Measurements from ENCODE around the gene DELE1. TPM values are rescaled to one million over a fixed set of nuclear protein-coding genes. Genes with fewer than 3 reads are reported as not detected.

Gene DELE1, protein sequence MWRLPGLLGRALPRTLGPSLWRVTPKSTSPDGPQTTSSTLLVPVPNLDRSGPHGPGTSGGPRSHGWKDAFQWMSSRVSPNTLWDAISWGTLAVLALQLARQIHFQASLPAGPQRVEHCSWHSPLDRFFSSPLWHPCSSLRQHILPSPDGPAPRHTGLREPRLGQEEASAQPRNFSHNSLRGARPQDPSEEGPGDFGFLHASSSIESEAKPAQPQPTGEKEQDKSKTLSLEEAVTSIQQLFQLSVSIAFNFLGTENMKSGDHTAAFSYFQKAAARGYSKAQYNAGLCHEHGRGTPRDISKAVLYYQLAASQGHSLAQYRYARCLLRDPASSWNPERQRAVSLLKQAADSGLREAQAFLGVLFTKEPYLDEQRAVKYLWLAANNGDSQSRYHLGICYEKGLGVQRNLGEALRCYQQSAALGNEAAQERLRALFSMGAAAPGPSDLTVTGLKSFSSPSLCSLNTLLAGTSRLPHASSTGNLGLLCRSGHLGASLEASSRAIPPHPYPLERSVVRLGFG
- total RNA-seq (10 to 100 TPM; 27.7 to 36.0 (median 33.1) TPM), polyA plus RNA-seq (10 to 100 TPM; 38.2 to 45.6 TPM)

DNA sequence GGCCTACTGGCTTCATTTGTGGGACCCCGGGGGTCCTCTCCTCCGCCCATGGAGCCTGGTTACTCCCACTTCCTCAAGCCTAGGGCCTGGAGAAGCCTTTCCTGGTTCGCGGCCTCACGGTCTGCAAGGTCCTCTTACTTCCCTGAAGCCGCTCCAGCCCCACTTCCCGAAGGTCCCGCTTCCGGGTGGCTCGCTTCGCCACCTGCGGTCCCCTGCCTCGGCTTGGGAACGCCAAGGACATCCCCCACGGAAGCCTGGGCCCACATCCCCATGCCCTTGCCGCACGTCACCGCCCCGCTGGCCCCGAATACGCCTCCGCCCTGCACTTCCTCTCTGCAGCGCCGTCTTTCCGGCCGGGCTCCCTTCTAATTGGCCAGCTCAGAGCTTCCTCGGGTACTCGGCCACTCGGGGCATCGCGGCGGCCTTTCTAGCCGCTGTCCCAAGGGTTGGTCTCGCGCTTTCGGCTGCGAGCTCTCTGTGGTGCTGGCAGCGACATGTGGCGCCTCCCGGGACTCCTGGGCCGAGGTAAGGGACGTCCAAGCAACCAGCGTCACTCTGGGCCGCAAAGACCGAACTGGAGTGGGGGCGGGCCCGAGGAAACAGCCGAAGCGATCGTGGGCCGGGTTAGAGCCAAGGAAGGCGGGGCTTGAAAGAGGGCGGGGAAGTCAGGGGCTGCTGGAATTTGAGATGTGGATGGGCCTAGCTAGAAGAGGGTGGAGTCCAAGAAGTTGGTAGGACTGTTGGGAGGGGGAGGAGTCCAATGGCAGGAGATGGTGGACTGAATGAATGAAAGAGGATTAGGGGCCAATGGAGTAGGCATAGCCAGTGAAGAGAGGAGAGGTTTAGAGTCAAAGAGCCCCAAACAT is at the start of gene DELE1:
DELE1 (plus strand) TSS at position 424 of the 866 bp plus-strand sequence; CDS start at position 495, 71 bp downstream.
- ATAC-seq = peak; percentile 97 to 99 (median 98)
- WGBS, 2 donors = 0% methylated on average over 53 of the region's 53 CpGs
- peaks cover 0 to 18% (median 4%) of the 10 kb centered on the region in 3 donors for H3K36me3 ChIP-seq
- DNase-seq = peak; percentile 92 to 98 (median 92)
- intact Hi-C loops (cut with DNase I) = no loop called here
- peak within 1 kb of the TSS; percentile 42 to 70 (median 64) for H3K4me3 ChIP-seq
- peaks cover 0 to 6% (median 5%) of the 10 kb centered on the region in 3 donors for H3K4me1 ChIP-seq
- peak within 1 kb of the TSS; percentile 88 to 98 (median 92) for H3K27ac ChIP-seq
- no peak for FAIRE-seq
- H3K27me3 ChIP-seq = no peaks in the 10 kb centered on the region
- TF ChIP-seq, protein P1, sequence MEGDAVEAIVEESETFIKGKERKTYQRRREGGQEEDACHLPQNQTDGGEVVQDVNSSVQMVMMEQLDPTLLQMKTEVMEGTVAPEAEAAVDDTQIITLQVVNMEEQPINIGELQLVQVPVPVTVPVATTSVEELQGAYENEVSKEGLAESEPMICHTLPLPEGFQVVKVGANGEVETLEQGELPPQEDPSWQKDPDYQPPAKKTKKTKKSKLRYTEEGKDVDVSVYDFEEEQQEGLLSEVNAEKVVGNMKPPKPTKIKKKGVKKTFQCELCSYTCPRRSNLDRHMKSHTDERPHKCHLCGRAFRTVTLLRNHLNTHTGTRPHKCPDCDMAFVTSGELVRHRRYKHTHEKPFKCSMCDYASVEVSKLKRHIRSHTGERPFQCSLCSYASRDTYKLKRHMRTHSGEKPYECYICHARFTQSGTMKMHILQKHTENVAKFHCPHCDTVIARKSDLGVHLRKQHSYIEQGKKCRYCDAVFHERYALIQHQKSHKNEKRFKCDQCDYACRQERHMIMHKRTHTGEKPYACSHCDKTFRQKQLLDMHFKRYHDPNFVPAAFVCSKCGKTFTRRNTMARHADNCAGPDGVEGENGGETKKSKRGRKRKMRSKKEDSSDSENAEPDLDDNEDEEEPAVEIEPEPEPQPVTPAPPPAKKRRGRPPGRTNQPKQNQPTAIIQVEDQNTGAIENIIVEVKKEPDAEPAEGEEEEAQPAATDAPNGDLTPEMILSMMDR (IDR thresholded peaks at IDR 0.05) = no peak
- H3K9me3 ChIP-seq = no peaks in the 10 kb centered on the region

DNA sequence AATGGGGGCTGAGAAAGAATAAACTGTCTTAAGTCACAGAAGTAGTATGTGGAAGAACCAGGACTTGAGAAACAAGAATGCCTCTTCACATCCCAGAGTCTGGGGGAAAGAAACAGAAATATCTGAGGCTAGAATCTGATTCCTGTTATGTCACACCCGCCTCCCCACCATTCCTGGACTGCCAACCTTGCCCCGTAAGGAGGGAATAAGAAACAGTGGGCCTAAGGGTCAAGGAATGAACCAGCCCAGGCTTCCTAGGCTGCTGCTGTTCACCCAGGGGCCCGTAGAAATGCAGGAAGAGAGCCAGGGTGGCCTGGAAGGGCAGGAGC is 49.8 kb upstream of the DELE1 start:
- peaks cover 0 to under 1% (median 0%) of the 10 kb centered on the region in 3 donors for H3K36me3 ChIP-seq
- H3K4me3 ChIP-seq = peak overlapping the region in 1 of 4 donors; percentile 13
- peaks cover 7 to 23% (median 14%) of the 10 kb centered on the region in 3 donors for H3K4me1 ChIP-seq
- ATAC-seq (no peak), DNase-seq (peak in 1 of 6 donors; percentile 46), FAIRE-seq (no peak)
- intact Hi-C loops (cut with DNase I) = no loop called here
- TF ChIP-seq, protein P1 (IDR thresholded peaks at IDR 0.05) = no peak
- H3K9me3 ChIP-seq = no peaks in the 10 kb centered on the region
- H3K27me3 ChIP-seq = no peaks in the 10 kb centered on the region
- peak overlapping the region; percentile 1 to 74 (median 47) for H3K27ac ChIP-seq
- WGBS, 2 donors = 50 to 52% methylated on average over 3 of the region's 3 CpGs

DNA sequence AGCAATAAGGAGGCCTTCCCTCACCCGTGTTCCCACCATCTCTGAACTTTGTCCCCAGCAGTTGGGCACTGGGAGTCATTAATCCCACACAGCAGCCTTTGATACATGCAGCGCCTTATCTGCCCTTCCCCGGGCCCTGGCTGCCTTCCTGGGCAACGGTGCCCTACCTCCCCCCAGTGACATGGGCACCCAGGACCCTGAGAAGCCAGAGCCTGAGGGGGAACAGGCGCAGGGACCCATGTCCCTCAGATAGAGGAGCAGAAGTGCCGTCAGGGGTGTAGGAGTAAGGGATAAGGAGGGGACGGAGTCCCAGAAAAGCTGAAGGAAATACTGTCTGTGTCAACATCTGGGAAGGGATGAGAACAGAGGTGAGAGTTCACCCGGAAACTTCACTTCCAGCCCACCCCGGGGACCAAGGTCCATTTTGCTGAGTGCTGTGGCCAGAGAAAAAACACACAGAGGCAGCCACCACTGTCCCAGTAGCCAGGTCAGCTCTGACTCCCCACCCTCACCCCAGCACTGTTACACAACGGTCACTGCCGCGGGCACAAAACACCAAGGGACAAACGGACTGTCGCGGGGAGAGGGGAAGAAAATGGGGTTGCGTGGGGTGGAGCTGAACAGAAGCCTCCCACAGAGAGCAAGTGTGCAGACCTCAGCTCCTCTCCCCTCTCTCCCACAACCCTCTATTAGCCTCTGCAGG is 49.3 kb upstream of the DELE1 start:
- TF ChIP-seq, protein P1 (IDR thresholded peaks at IDR 0.05) = no peak
- no peaks in the 10 kb centered on the region for H3K27me3 ChIP-seq

DNA sequence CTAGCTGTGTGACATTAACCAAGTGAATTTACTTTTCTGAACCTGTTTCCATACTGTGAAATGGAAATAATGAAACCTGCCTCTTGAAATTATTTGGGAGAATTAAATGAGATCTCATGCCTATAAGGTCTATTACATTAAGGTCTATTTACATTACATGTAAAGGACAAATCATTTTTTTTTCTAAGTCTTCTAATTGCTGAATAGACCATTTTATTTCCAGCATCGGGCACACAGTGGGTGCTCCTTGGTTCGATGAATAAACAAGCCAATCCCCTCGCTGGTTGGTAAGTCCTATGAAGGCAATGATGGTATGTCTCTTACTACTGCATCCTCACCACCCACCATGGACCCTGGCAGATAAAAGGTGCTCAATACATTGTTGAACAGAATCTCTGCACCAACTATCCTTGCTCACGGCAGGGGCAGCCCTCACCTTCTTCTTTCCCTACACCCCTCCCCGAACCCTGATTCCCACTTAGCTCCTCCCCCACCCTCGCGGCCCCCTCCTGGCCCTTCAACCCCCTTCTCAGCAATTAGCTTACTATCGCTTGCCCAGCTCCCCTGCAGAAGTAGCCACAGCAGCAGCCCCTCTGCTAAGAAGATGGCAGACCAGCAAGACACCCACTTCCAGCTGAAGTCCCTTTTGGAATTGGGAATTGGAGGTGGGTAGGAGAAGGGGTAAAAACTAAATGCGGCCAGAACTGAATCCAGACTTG is 48.5 kb upstream of the DELE1 start:
- Histone ChIP-seq H3K9me3 (no peaks in the 10 kb centered on the region), H3K4me3 (peak overlapping the region in 2 of 4 donors; percentile 78 to 82), H3K27me3 (no peaks in the 10 kb centered on the region), H3K4me1 (peaks cover 7 to 23% (median 14%) of the 10 kb centered on the region in 3 donors), H3K27ac (peak overlapping the region in 2 of 4 donors; percentile 72 to 87), H3K36me3 (no peaks in the 10 kb centered on the region)
- intact Hi-C loops (cut with DNase I) = no loop called here
- 56 to 62% methylated on average over 9 of the region's 9 CpGs for WGBS, 2 donors
- FAIRE-seq = no peak
- TF ChIP-seq, protein P1 (IDR thresholded peaks at IDR 0.05) = no peak
- DNase-seq = peak in 1 of 6 donors; percentile 16
- no peak for ATAC-seq

More for the DNA sequence above, 49.3 kb upstream of the DELE1 start:
- ATAC-seq (peak in 2 of 4 donors; percentile 8 to 37), FAIRE-seq (no peak), DNase-seq (peak in 3 of 6 donors; percentile 40 to 69 (median 62))
- H3K4me1 ChIP-seq = peaks cover 7 to 23% (median 14%) of the 10 kb centered on the region in 3 donors
- H3K9me3 ChIP-seq = no peaks in the 10 kb centered on the region
- intact Hi-C loops (cut with DNase I) = no loop called here
- H3K36me3 ChIP-seq = no peaks in the 10 kb centered on the region
- peak overlapping the region; percentile 1 to 74 (median 47) for H3K27ac ChIP-seq
- WGBS, 2 donors = 11 to 16% methylated on average over 16 of the region's 16 CpGs
- H3K4me3 ChIP-seq = peak overlapping the region in 1 of 4 donors; percentile 82

Measured in pancreas (tissue), 10 donors.